Ascending aorta (tissue), 2 donors: ENCODE data around the gene CLCN4. TPM values are rescaled to one million over a fixed set of nuclear protein-coding genes. Genes with fewer than 3 reads are reported as not detected.

Experiments
- DNase-seq, 2 donors: peaks; one replicate each; pipeline ENCODE4 v3.0.0-alpha.2; 2019; ENCODE audit warnings: low spot score in 2 of 2
- H3K27ac ChIP-seq, 2 donors: fragments of 200-600 bp; sonication (generic); one replicate each; pipeline ENCODE4 v1.5.1; 2016 to 2017; ENCODE audit warnings: mild to moderate bottlenecking in 1 of 2
- H3K27me3 ChIP-seq: fragments of 200-600 bp; sonication (generic); one replicate; pipeline ENCODE4 v1.5.1; 2017
- H3K36me3 ChIP-seq, 2 donors: fragments of 200-600 bp; sonication (generic); one replicate each; pipeline ENCODE4 v1.5.1; 2016
- H3K4me1 ChIP-seq, 2 donors: fragments of 200-600 bp; sonication (generic); one replicate each; pipeline ENCODE4 v1.5.1; 2016 to 2017; ENCODE audit warnings: mild to moderate bottlenecking in 1 of 2
- H3K4me3 ChIP-seq, 2 donors: fragments of 200-600 bp; sonication (generic); one replicate each; pipeline ENCODE4 v1.5.1; 2016 to 2017; ENCODE audit warnings: mild to moderate bottlenecking in 1 of 2
- H3K9me3 ChIP-seq, 2 donors: fragments of 200-600 bp; sonication (generic); one replicate each; pipeline ENCODE4 v1.5.1; 2016
- intact Hi-C: fragments of 100-400 bp; cut with DNase I; formaldehyde crosslinking; loops from one replicate; pipeline ENCODE4 v1.15.1; 2023
- total RNA-seq: library from RNA; depleted of rRNA; stranded (reverse); fragments of >200 nt; gene quantifications from one replicate; pipeline ENCODE4 v1.1.0, GENCODE V29; 2016
- TF ChIP-seq, protein P1 (sequence below), 3 experiments: fragments of 200-600 bp in 2 of 3; fragments of 450-650 bp in 1 of 3; sonication (generic) in 2 of 3; IDR thresholded peaks; one replicate each; pipeline ENCODE4 v1.5.1; 2016 to 2019; ENCODE audit warnings: antibody characterized with exemption in 3 of 3, mild to moderate bottlenecking in 1 of 3, moderate library complexity in 1 of 3

The CLCN4 gene
- total RNA-seq, 1 donor from 2014 or later, result 4.4 TPM

GRCh38 chrX:10110984-10111363 lies 45.8 kb upstream of the CLCN4 start:
- no peak overlapping the region for H3K27ac ChIP-seq

GRCh38 chrX:10111364-10112148 lies 45.2 kb upstream of the CLCN4 start:
- no peak for DNase-seq
- intact Hi-C loops, result no loop called here
- H3K36me3 ChIP-seq, result peaks cover 0 to 4% of the 10 kb centered on the region in 2 donors
- H3K9me3 ChIP-seq, result no peaks in the 10 kb centered on the region
- no peaks in the 10 kb centered on the region for H3K4me1 ChIP-seq
- TF ChIP-seq, protein P1, sequence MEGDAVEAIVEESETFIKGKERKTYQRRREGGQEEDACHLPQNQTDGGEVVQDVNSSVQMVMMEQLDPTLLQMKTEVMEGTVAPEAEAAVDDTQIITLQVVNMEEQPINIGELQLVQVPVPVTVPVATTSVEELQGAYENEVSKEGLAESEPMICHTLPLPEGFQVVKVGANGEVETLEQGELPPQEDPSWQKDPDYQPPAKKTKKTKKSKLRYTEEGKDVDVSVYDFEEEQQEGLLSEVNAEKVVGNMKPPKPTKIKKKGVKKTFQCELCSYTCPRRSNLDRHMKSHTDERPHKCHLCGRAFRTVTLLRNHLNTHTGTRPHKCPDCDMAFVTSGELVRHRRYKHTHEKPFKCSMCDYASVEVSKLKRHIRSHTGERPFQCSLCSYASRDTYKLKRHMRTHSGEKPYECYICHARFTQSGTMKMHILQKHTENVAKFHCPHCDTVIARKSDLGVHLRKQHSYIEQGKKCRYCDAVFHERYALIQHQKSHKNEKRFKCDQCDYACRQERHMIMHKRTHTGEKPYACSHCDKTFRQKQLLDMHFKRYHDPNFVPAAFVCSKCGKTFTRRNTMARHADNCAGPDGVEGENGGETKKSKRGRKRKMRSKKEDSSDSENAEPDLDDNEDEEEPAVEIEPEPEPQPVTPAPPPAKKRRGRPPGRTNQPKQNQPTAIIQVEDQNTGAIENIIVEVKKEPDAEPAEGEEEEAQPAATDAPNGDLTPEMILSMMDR (IDR thresholded peaks at IDR 0.05), result no peak
- H3K4me3 ChIP-seq, result no peak overlapping the region
- no peak overlapping the region for H3K27ac ChIP-seq
- no peaks in the 10 kb centered on the region for H3K27me3 ChIP-seq

More at GRCh38 chrX:10110984-10111363, 45.8 kb upstream of the CLCN4 start:
- Histone ChIP-seq H3K9me3 (no peaks in the 10 kb centered on the region), H3K4me3 (no peak overlapping the region), H3K4me1 (no peaks in the 10 kb centered on the region), H3K36me3 (peaks cover 0 to 4% of the 10 kb centered on the region in 2 donors), H3K27me3 (no peaks in the 10 kb centered on the region)
- DNase-seq, result no peak
- TF ChIP-seq, protein P1 (IDR thresholded peaks at IDR 0.05), result no peak
- intact Hi-C loops, result no loop called here

GRCh38 chrX:10112510-10112909 lies 44.3 kb upstream of the CLCN4 start:
- DNase-seq, result no peak
- Histone ChIP-seq H3K36me3 (peaks cover 6 to 14% of the 10 kb centered on the region in 2 donors), H3K9me3 (no peaks in the 10 kb centered on the region), H3K4me3 (no peak overlapping the region), H3K27me3 (no peaks in the 10 kb centered on the region), H3K4me1 (no peaks in the 10 kb centered on the region), H3K27ac (peak overlapping the region in 1 of 2 donors; percentile 15)
- intact Hi-C loops, result no loop called here
- TF ChIP-seq, protein P1 (IDR thresholded peaks at IDR 0.05), result no peak

GRCh38 chrX:10115082-10115481 lies 41.7 kb upstream of the CLCN4 start:
- Histone ChIP-seq H3K4me3 (no peak overlapping the region), H3K27ac (no peak overlapping the region), H3K27me3 (no peaks in the 10 kb centered on the region), H3K4me1 (peaks cover 0 to 2% of the 10 kb centered on the region in 2 donors), H3K9me3 (no peaks in the 10 kb centered on the region), H3K36me3 (peaks cover 6 to 12% of the 10 kb centered on the region in 2 donors)
- TF ChIP-seq, protein P1 (IDR thresholded peaks at IDR 0.05), result no peak
- no peak for DNase-seq
- intact Hi-C loops, result loop anchor here (5.0 kb wide), 2 partner anchors 228 to 1373 kb away; no protein-coding TSS in a partner anchor

DNA sequence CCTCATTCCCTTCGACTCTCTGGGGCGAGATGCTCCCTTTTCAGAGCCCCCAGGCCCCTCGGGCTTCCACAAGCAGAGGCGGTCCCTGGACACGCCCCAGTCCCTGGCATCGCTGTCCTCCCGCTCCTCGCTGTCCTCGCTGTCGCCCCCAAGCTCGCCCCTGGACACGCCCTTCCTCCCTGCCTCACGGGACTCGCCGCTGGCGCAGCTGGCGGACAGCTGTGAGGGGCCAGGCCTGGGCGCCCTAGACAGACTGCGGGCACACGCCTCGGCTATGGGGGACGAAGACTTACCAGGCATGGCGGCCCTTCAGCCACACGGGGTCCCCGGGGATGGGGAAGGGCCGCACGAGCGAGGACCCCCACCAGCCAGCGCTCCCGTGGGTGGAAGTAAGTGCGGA lies 39.5 kb upstream of the CLCN4 start:
- H3K27me3 ChIP-seq, result no peaks in the 10 kb centered on the region
- no peak overlapping the region for H3K4me3 ChIP-seq
- H3K36me3 ChIP-seq, result peaks cover 6 to 12% of the 10 kb centered on the region in 2 donors
- intact Hi-C loops, result loop anchor here (5.0 kb wide), 2 partner anchors 230 to 1375 kb away; no protein-coding TSS in a partner anchor
- H3K27ac ChIP-seq, result no peak overlapping the region
- TF ChIP-seq, protein P1 (IDR thresholded peaks at IDR 0.05), result no peak
- no peak for DNase-seq
- H3K4me1 ChIP-seq, result peaks cover 2% of the 10 kb centered on the region in 2 donors
- H3K9me3 ChIP-seq, result no peaks in the 10 kb centered on the region
